Caco-2 (cell line): ENCODE measurements around the gene PLCE1. TPM values are rescaled to one million over a fixed set of nuclear protein-coding genes. Genes with fewer than 3 reads are reported as not detected.

Experiments used
- BruUV-seq: library from RNA; stranded (reverse); fragments of 400-500 nt; replicated peaks from 2 replicates; lab custom pipeline; 2021; lab: Mats Ljungman, UMichigan
- CTCF ChIA-PET: fragments of 300-600 bp; sonication (Branson Sonifier 250); formaldehyde crosslinking; loops from one replicate; lab custom pipeline; 2022; ENCODE audit warnings: antibody characterized with exemption; lab: Charles Lee
- POLR2A ChIA-PET: fragments of 300-600 bp; sonication (Branson Sonifier 250); formaldehyde crosslinking; loops from one replicate; lab custom pipeline; 2022; ENCODE audit warnings: antibody characterized with exemption; lab: Charles Lee
- DNase-seq, 2 experiments: peaks; one replicate each; pipeline versions ENCODE4 v3.0.0 to v3.0.0-alpha.2; 2020 to 2022
- H3K27me3 ChIP-seq: replicated peaks from 2 replicates; pipeline ENCODE4 v1.6.0; 2011; ENCODE audit warnings: low read length; ENCODE audit not compliant: control insufficient read depth, insufficient read depth
- H3K36me3 ChIP-seq: 2 replicates; pipeline ENCODE4 v1.5.1; 2011; ENCODE audit warnings: low read length; ENCODE audit not compliant: control insufficient read depth, insufficient read depth
- H3K4me1 ChIP-seq: fragments of 250-450 bp; sonication (Bioruptor Pico); 2 replicates; pipeline ENCODE4 v1.5.1; 2020; ENCODE audit warnings: mild to moderate bottlenecking
- H3K4me3 ChIP-seq: 2 replicates; pipeline ENCODE4 v1.5.1; 2011; ENCODE audit warnings: low read depth, mild to moderate bottlenecking, control low read depth, low read length
- H3K9me3 ChIP-seq: fragments of 250-450 bp; sonication (Bioruptor Pico); 2 replicates; pipeline ENCODE4 v1.5.1; 2020; ENCODE audit warnings: mild to moderate bottlenecking, moderate library complexity
- H3K27ac Mint-ChIP-seq: one replicate; pipeline ENCODE4 v1.8.0; 2022; ENCODE audit warnings: mixed read lengths; ENCODE audit not compliant: unreplicated experiment
- H3K27me3 Mint-ChIP-seq: one replicate; pipeline ENCODE4 v1.8.0; 2022; ENCODE audit warnings: mixed read lengths; ENCODE audit not compliant: insufficient read depth, unreplicated experiment
- H3K36me3 Mint-ChIP-seq: one replicate; pipeline ENCODE4 v1.8.0; 2022; ENCODE audit warnings: mild to moderate bottlenecking, mixed read lengths; ENCODE audit not compliant: insufficient read depth, unreplicated experiment
- H3K4me1 Mint-ChIP-seq: one replicate; pipeline ENCODE4 v1.8.0; 2022; ENCODE audit warnings: low read depth, mixed read lengths; ENCODE audit not compliant: unreplicated experiment
- H3K4me3 Mint-ChIP-seq: one replicate; pipeline ENCODE4 v1.8.0; 2022; ENCODE audit warnings: mild to moderate bottlenecking, moderate library complexity, mixed read lengths; ENCODE audit not compliant: unreplicated experiment
- H3K9me3 Mint-ChIP-seq: one replicate; pipeline ENCODE4 v1.8.0; 2022; ENCODE audit warnings: mixed read lengths; ENCODE audit not compliant: unreplicated experiment
- intact Hi-C: fragments of 100-400 bp; cut with micrococcal nuclease; formaldehyde crosslinking; loops from one replicate; pipeline ENCODE4 v1.10.0; 2022; ENCODE audit not compliant: unreplicated experiment
- total RNA-seq: library from RNA; stranded (reverse); gene quantifications from 2 replicates; pipeline ENCODE4 v1.2.3, GENCODE V29; 2022
- TF ChIP-seq, protein P1 (sequence below), 2 experiments: fragments of 200-600 bp in 1 of 2; IDR thresholded peaks; 1 replicate in 1 of 2; 2 replicates in 1 of 2; pipeline versions ENCODE4 v1.5.1 to v1.8.0; 2011 to 2022; ENCODE audit warnings: antibody characterized with exemption in 1 of 2, control low read depth in 1 of 2, inconsistent platforms in 1 of 2, low read depth in 1 of 2, low read length in 1 of 2, mild to moderate bottlenecking in 1 of 2, moderate library complexity in 1 of 2; ENCODE audit not compliant: insufficient read depth in 1 of 2, severe bottlenecking in 1 of 2, unreplicated experiment in 1 of 2

The PLCE1 gene
- total RNA-seq, 1 experiment from 2014 or later = 12.8 TPM

GRCh38 chr10:94025806-94026205 is 32.1 kb downstream of the PLCE1 start:
- Mint-ChIP-seq H3K27me3 (no peaks in the 10 kb centered on the region), H3K9me3 (peaks cover 35% of the 10 kb centered on the region), H3K27ac (no peak overlapping the region), H3K4me3 (no peak overlapping the region), H3K36me3 (peaks cover 5% of the 10 kb centered on the region), H3K4me1 (peaks cover 12% of the 10 kb centered on the region)
- Histone ChIP-seq H3K4me3 (no peak overlapping the region), H3K9me3 (peaks cover 27% of the 10 kb centered on the region), H3K4me1 (peaks cover 6% of the 10 kb centered on the region), H3K27me3 (no peaks in the 10 kb centered on the region), H3K36me3 (no peaks in the 10 kb centered on the region)
- no TSS peak for BruUV-seq
- intact Hi-C loops = no loop called here
- POLR2A ChIA-PET = no interaction called here
- CTCF ChIA-PET = no interaction called here
- TF ChIP-seq, protein P1, sequence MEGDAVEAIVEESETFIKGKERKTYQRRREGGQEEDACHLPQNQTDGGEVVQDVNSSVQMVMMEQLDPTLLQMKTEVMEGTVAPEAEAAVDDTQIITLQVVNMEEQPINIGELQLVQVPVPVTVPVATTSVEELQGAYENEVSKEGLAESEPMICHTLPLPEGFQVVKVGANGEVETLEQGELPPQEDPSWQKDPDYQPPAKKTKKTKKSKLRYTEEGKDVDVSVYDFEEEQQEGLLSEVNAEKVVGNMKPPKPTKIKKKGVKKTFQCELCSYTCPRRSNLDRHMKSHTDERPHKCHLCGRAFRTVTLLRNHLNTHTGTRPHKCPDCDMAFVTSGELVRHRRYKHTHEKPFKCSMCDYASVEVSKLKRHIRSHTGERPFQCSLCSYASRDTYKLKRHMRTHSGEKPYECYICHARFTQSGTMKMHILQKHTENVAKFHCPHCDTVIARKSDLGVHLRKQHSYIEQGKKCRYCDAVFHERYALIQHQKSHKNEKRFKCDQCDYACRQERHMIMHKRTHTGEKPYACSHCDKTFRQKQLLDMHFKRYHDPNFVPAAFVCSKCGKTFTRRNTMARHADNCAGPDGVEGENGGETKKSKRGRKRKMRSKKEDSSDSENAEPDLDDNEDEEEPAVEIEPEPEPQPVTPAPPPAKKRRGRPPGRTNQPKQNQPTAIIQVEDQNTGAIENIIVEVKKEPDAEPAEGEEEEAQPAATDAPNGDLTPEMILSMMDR (IDR thresholded peaks at IDR 0.05; ENCODE audit: insufficient read depth in 1 of 2, low read depth in 1 of 2, low read length in 1 of 2, severe bottlenecking in 1 of 2, unreplicated experiment in 1 of 2) = no peak
- DNase-seq = no peak

DNA sequence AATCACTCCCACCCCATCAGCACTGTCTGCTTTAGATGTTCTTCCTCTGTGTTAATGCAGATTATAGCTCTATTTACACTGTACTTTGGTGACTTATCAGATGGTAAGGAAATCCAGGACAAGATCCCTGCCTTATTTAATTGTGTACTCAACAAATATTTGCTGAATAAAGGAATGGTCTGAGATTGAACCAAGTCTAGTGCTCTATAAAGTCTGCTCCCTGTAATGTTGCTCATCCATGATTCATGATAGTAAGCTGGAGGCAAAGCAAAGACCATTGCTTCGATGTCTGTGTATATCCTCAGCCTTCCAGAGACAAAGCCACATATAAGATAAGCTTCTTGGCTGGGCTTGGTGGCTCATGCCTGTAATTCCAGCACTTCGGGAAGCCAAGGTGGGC is 33.5 kb downstream of the PLCE1 start:
- H3K36me3 Mint-ChIP-seq = peaks cover 15% of the 10 kb centered on the region
- H3K9me3 ChIP-seq = peaks cover 27% of the 10 kb centered on the region
- intact Hi-C loops = loop anchor here (1.0 kb wide), 1 partner anchor 20 kb away; no protein-coding TSS in a partner anchor
- no peak overlapping the region for H3K4me3 ChIP-seq
- peaks cover 49% of the 10 kb centered on the region for H3K9me3 Mint-ChIP-seq
- peaks cover 6% of the 10 kb centered on the region for H3K4me1 ChIP-seq
- no peaks in the 10 kb centered on the region for H3K27me3 ChIP-seq
- peak; percentile 30 to 45 for DNase-seq
- no peaks in the 10 kb centered on the region for H3K36me3 ChIP-seq
- H3K27ac Mint-ChIP-seq = no peak overlapping the region
- H3K4me1 Mint-ChIP-seq = peaks cover 12% of the 10 kb centered on the region
- no peak overlapping the region for H3K4me3 Mint-ChIP-seq
- TF ChIP-seq, protein P1 (IDR thresholded peaks at IDR 0.05; ENCODE audit: insufficient read depth in 1 of 2, low read depth in 1 of 2, low read length in 1 of 2, severe bottlenecking in 1 of 2, unreplicated experiment in 1 of 2) = no peak
- ChIA-PET CTCF (no interaction called here), POLR2A (no interaction called here)
- no TSS peak for BruUV-seq
- H3K27me3 Mint-ChIP-seq = no peaks in the 10 kb centered on the region

DNA sequence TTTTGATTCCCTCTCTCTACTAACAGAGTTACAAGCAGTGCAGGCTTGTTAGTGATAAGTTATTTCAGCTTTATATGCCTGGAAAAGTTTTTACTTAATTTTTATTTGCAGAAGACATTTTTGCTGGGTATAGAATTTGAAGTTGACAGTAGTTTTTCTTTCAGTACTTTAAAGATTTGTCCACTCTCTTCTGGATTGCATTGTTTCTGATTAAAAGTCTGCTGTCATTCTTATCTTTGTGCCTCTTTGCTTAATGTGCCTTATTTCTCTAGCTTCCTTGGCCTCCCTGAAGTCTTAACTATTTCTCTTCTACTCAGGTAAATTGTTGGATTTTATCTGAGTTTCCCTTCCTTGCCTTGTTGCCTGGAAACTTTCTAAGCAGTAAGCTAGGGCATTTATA is 36.2 kb downstream of the PLCE1 start:
- peaks cover 51% of the 10 kb centered on the region for H3K9me3 Mint-ChIP-seq
- intact Hi-C loops = no loop called here
- TF ChIP-seq, protein P1 (IDR thresholded peaks at IDR 0.05; ENCODE audit: insufficient read depth in 1 of 2, low read depth in 1 of 2, low read length in 1 of 2, severe bottlenecking in 1 of 2, unreplicated experiment in 1 of 2) = no peak

More for the DNA sequence above, 36.2 kb downstream of the PLCE1 start:
- H3K4me3 ChIP-seq = no peak overlapping the region
- Mint-ChIP-seq H3K4me1 (peaks cover 6% of the 10 kb centered on the region), H3K27ac (no peak overlapping the region), H3K36me3 (peaks cover 15% of the 10 kb centered on the region), H3K27me3 (no peaks in the 10 kb centered on the region), H3K4me3 (no peak overlapping the region)
- ChIA-PET POLR2A (no interaction called here), CTCF (no interaction called here)
- peaks cover 27% of the 10 kb centered on the region for H3K9me3 ChIP-seq
- no peaks in the 10 kb centered on the region for H3K36me3 ChIP-seq
- no peaks in the 10 kb centered on the region for H3K27me3 ChIP-seq
- H3K4me1 ChIP-seq = peaks cover 6% of the 10 kb centered on the region
- DNase-seq = no peak
- BruUV-seq = no TSS peak
